GM12891 (cell line): ENCODE data around the gene KCNMA1.

Experiments used
- PAX5 ChIP-seq: IDR thresholded peaks from 2 replicates; pipeline ENCODE4 v1.6.1; 2011; ENCODE audit warnings: low read length, moderate library complexity, mild to moderate bottlenecking; ENCODE audit not compliant: insufficient read depth, severe bottlenecking
- POLR2A ChIP-seq: IDR thresholded peaks from 2 replicates; pipeline ENCODE4 v1.6.1; 2011; ENCODE audit warnings: low read depth, low read length, control low read depth
- POLR2AphosphoS5 ChIP-seq: IDR thresholded peaks from 2 replicates; pipeline ENCODE4 v1.6.1; 2011; ENCODE audit warnings: low read depth, low read length, control low read depth
- TAF1 ChIP-seq: IDR thresholded peaks from 2 replicates; pipeline ENCODE4 v1.6.1; 2011; ENCODE audit warnings: low read depth, low read length, control low read depth

GRCh38 chr10:77034795-77035194 is 602.8 kb downstream of the KCNMA1 start:
- TF ChIP-seq POLR2AphosphoS5 (no peak), POLR2A (no peak), TAF1 (no peak), PAX5 (no peak)
